ENCODE results near the gene ZNF503.

The ZNF503 gene, protein sequence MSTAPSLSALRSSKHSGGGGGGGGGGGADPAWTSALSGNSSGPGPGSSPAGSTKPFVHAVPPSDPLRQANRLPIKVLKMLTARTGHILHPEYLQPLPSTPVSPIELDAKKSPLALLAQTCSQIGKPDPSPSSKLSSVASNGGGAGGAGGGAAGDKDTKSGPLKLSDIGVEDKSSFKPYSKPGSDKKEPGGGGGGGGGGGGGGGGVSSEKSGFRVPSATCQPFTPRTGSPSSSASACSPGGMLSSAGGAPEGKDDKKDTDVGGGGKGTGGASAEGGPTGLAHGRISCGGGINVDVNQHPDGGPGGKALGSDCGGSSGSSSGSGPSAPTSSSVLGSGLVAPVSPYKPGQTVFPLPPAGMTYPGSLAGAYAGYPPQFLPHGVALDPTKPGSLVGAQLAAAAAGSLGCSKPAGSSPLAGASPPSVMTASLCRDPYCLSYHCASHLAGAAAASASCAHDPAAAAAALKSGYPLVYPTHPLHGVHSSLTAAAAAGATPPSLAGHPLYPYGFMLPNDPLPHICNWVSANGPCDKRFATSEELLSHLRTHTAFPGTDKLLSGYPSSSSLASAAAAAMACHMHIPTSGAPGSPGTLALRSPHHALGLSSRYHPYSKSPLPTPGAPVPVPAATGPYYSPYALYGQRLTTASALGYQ

DNA sequence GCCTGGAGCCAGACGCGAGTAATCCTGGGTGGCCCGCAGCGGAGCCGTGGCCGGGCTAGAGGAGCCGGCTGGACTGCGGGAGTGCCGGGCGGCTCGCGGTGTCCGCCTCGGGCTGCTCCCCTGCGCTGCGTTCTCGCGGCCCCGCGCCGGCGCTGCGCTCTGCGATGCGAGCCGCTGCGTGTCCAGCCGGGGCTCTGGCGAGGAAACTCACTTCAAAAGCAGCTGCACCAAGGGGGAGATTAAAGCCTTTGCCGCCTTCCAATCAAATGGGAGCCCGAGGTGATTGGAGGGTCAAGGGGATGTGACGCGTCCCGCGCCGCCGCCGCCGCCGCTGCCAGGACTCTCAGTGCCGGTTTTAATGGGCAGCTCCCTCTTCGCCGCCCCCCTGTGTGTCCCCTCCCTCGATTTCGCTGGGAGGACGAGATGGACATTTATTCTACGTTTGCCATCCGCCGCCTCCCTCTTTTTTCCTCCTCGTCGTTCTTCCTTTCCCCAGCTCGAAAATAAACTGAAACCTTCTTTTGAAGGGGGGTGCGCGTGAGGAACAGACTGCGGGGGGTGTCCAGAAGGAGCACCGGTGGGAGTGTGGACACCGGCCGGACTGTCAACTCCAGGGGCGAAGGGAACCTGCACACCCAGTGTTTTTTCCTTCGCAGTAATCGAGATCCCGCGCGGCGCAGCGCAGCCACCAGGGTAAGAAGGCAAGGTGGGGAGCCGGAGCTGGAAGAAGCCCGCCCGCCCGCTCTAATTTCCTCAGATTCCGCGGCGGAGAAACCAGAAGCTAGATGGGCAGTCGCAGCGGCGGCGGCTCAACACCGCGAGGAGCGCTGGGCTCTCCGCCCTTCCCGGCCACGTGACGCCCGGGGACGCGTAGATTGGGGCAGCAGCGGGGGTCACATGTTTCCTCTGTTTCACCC is at the start of gene ZNF503:
Gene ZNF503 (minus strand): TSS at position 196 of the 917 bp plus-strand sequence. CDS start 345 bp downstream, outside the sequence.
- DNase-seq (ENCODE audit: low read depth in 1 of 2, low spot score in 1 of 2), result no peak

- DNase-seq (ENCODE audit: low read depth in 1 of 2, low spot score in 1 of 2), result no peak
Observed at GRCh38 chr10:75450644-75451640, 49.4 kb upstream of the ZNF503 start.

- DNase-seq (ENCODE audit: low read depth in 1 of 2, low spot score in 1 of 2), result no peak
Observed at GRCh38 chr10:75450075-75450445, 48.5 kb upstream of the ZNF503 start.

DNA sequence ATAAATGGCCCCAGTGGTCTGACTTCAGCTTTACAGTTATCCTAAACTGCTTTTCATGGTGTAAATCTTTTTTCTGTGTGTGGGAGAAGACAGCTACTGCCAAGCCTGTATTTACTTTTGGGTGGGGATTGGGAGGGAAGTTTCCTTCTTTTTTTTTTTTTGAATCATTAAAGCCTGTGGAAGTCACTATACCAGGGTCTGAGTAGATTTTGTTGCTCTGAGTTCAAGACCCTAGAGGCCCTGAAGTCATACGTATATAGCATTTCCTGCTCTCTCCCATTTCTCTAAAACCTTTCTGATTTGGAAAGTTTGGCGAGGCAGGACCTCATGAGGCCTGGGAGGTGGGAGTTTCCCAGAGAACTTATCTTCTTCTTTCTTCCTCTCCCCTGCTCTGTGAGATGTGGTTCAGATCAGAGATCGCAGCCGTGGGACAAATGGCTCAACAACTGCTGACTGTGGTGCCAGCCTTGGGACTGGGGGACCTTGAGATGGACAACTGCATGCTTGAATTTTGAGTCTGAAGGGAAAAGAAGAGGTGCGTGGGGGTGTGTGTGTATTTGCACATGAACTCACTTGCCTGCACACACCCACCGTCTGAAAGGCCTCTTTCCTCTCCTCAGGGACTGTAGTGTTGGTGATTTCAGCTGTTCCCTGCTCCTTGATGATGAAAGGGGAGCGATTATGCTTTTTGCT is 48.0 kb upstream of the ZNF503 start:
- DNase-seq (ENCODE audit: low read depth in 1 of 2, low spot score in 1 of 2), result no peak

DNA sequence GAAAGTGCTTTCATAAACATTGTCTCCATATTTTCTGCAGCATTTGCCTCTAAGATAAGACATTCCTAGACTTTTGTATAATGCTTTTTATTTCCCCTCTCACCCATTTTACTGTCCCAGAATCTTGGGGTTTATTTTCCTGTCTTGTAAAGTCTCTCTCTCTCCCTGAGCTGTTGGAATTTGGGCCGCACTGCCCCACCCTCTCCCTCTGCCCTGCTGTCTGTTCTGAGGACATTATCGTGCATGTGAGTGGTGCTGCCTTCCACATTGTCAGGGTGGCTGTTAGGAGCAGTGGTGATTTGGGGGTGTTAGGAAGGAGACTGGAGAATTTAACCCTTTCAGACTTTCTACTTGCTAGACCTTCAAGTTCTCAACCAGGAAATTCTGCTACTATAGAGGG is 46.6 kb upstream of the ZNF503 start:
- no peak for DNase-seq (ENCODE audit: low read depth in 1 of 2, low spot score in 1 of 2)

GRCh38 chr10:75446508-75446907 is 44.9 kb upstream of the ZNF503 start:
- DNase-seq (ENCODE audit: low read depth in 1 of 2, low spot score in 1 of 2), result no peak

DNA sequence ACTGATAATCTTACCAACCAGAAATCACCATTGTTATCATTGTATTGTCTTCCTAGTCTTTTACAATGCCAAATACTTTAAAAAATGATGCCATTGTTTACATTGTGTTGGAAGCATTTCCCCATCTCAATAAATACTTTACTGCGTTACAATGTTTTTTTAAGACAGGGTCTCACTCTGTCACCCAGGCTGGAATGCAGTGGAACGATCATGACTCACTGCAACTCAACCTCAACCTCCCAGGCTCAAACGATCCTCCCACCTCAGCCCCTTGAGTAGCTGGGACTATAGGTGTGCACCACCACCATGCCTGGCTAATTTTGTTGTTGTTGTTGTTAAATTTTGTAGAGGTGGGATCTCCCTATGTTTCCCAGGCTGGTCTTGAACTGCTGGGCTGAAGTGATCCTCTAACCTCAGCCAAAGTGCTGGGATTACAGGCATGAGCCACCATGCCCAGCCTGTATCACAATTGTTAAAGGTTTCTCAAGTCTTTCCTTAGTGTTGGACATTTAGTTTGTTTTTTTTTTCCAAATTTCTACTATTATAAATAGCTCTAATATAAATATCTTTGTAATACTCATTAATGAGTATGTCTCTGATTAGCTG is 43.3 kb upstream of the ZNF503 start:
- no peak for DNase-seq (ENCODE audit: low read depth in 1 of 2, low spot score in 1 of 2)

DNA sequence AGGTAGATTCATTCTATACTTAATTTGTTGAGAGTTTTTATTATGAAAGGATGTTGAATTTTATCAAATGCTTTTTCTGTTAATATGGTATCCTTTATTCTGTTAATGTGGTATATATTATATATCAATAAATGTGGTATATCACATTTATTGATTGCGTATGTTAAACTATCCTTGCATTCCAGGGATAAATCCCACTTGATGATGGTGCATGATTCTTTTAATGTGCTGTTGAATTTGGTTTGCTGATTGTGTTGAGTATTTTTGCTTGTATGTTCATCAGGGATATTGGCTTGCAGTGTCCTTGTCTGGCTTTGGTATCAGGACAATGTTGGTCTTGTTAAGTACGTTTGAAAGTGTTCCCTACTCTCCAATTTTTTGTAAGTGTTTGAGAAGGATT is 41.8 kb upstream of the ZNF503 start:
- no peak for DNase-seq (ENCODE audit: low read depth in 1 of 2, low spot score in 1 of 2)

- DNase-seq (ENCODE audit: low read depth in 1 of 2, low spot score in 1 of 2), result no peak
Observed at GRCh38 chr10:75441682-75442081, 40.1 kb upstream of the ZNF503 start.

DNA sequence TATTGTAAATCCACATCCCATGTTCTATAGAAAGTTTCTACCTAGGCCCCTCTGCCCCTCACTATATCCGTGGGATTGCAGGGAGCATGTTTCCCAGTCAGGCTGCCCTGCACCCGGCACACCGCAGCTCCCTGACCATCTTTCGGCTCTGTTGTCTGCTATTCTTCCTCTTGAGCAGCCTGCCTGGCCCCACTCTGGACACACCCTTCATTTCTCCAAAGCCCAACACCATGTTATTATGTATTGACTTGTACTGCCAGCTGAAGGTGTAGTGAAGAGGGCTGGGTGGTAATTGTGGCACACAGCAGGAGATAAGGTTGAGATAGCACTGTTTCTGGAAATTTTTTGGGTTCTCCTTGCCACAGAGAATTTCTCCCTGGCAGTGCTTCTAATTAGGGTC is 39.6 kb upstream of the ZNF503 start:
- DNase-seq (ENCODE audit: low read depth in 1 of 2, low spot score in 1 of 2), result no peak

DNA sequence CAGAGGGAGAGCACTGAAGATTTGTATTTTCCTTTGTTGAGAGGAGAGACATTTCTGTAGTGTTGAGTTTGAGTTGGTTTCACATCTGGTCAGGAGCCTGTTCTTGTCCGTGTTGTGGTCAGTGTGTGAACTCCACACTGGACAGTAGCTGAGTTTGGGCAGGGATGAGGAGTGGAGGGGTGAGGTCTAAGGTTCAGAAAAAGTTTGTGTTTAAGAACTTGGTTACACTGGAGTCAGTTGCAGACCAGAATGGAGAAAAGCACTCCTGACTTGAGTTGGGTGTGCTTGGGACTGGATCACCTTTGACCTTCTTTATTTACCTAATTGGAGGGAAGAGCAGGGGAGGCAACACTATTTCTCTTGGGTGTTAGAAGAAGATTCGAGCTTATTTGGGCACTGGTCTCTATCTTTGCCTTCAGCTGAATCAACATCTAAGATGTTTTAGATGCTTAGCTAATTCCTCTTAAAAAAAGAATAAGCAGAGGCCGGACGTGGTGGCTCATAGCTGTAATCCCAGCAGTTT is 38.8 kb upstream of the ZNF503 start:
- DNase-seq (ENCODE audit: low read depth in 1 of 2, low spot score in 1 of 2), result no peak

- no peak for DNase-seq (ENCODE audit: low read depth in 1 of 2, low spot score in 1 of 2)
Observed at GRCh38 chr10:75439811-75440210, 38.2 kb upstream of the ZNF503 start.

DNA sequence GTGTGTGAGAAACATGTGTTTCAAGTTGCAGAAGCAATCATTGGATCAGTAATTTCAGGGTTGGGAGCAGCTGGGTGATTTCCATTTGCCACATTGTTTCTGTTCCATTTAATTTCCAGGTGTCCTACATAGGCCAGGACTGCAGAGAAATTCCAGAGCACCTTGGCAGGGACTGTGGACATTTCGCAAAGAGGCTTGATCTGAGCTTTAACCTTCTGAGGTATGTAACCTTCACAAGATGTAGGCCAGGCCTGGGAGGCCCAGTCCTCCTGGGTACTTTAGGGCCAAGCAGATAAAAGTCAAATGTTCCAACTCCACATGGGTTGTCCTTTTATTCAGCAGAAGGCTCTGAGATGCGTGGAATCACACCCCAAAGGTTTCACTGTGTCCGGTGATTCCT is 36.7 kb upstream of the ZNF503 start:
- no peak for DNase-seq (ENCODE audit: low read depth in 1 of 2, low spot score in 1 of 2)

GRCh38 chr10:75437693-75438092 is 36.1 kb upstream of the ZNF503 start:
- no peak for DNase-seq (ENCODE audit: low read depth in 1 of 2, low spot score in 1 of 2)

- DNase-seq (ENCODE audit: low read depth in 1 of 2, low spot score in 1 of 2), result no peak
Observed at GRCh38 chr10:75436896-75437295, 35.3 kb upstream of the ZNF503 start.

GRCh38 chr10:75435291-75435690 is 33.7 kb upstream of the ZNF503 start:
- DNase-seq (ENCODE audit: low read depth in 1 of 2, low spot score in 1 of 2), result no peak

DNA sequence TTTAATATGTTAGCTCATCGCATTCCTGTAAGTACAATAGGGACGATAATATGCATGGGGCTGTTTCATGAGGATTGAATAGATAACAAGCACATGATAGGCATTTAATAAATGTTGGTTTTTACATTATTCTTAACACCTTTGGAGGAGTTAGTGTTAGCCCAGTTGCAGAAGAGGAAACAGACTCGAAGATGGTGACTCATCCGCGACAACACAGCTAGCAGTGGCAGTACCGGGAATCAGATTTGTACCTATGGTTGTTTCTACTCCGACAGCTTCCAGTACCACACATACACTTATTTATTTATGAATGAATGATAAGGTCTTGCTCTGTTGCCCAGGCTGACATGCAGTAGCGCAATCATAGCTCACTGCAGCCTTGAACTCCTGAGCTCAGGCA is 32.7 kb upstream of the ZNF503 start:
- no peak for DNase-seq (ENCODE audit: low read depth in 1 of 2, low spot score in 1 of 2)

DNA sequence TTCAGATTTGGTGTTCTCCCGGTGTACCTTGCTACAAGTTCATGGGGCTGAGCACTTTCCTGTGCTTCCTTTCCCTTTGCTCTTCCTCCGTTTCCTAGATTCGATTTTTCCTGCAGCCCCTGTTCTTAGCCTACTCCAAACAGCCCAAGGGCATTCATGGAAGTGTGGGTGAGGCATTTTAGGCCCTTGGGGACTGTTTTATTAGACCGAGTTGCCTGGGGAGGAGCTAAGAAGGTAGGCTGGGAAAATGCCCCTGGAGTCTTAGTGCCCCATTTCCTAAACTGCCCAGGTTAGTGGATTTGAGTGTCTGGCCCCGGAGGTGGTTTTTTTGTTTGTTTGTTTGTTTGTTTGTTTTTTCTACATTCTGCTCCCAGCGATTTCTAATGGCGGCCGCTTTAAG is 31.7 kb upstream of the ZNF503 start:
- DNase-seq (ENCODE audit: low read depth in 1 of 2, low spot score in 1 of 2), result no peak

GRCh38 chr10:75432763-75433162 is 31.2 kb upstream of the ZNF503 start:
- no peak for DNase-seq (ENCODE audit: low read depth in 1 of 2, low spot score in 1 of 2)

Measured in activated T-helper 1 cell treated with anti-CD3 and anti-CD28 coated beads, Interleukin-2, amount 50 U/mL, for 16 hours (primary cell).